GM23338 (cell line): ENCODE data around the gene EHF. TPM values are rescaled to one million over a fixed set of nuclear protein-coding genes. Genes with fewer than 3 reads are reported as not detected.

Experiments
- ATAC-seq: fragments of 200-7000 bp; cut with Tn5 transposase; 3 replicates; pipeline ENCODE4 v1.9.1; 2020
- DNase-seq: peaks from one replicate; pipeline ENCODE4 v3.0.0-alpha.2; 2015; ENCODE audit warnings: low spot score
- H2AFZ ChIP-seq: fragments of 200-600 bp; sonication (generic); 2 replicates; pipeline ENCODE4 v1.8.0; 2016; ENCODE audit warnings: antibody characterized with exemption, mild to moderate bottlenecking, moderate library complexity
- H3F3A ChIP-seq: fragments of 200-600 bp; sonication (generic); replicated peaks from 2 replicates; pipeline ENCODE4 v1.8.0; 2017; ENCODE audit warnings: antibody characterized with exemption, mixed run types, low read depth
- H3K27ac ChIP-seq: fragments of 200-600 bp; sonication (generic); 2 replicates; pipeline ENCODE4 v1.6.1; 2016; ENCODE audit warnings: low read depth
- H3K27me3 ChIP-seq: fragments of 200-600 bp; sonication (generic); 2 replicates; pipeline ENCODE4 v1.8.0; 2016; ENCODE audit warnings: mild to moderate bottlenecking, mixed run types, moderate library complexity; ENCODE audit not compliant: insufficient read depth
- H3K36me3 ChIP-seq: fragments of 200-600 bp; sonication (generic); 2 replicates; pipeline ENCODE4 v1.8.0; 2016; ENCODE audit warnings: mild to moderate bottlenecking; ENCODE audit not compliant: insufficient read depth
- H3K4me1 ChIP-seq: fragments of 200-600 bp; sonication (generic); 2 replicates; pipeline ENCODE4 v1.8.0; 2016; ENCODE audit warnings: mild to moderate bottlenecking, moderate library complexity; ENCODE audit not compliant: insufficient read depth
- H3K4me2 ChIP-seq: fragments of 200-600 bp; sonication (generic); 2 replicates; pipeline ENCODE4 v1.7.1; 2017; ENCODE audit warnings: mixed run types
- H3K4me3 ChIP-seq: fragments of 200-600 bp; sonication (generic); 2 replicates; pipeline ENCODE4 v1.6.1; 2016; ENCODE audit warnings: mixed run types
- H3K79me2 ChIP-seq: fragments of 200-600 bp; sonication (generic); replicated peaks from 2 replicates; pipeline ENCODE4 v1.8.0; 2017; ENCODE audit warnings: mild to moderate bottlenecking; ENCODE audit not compliant: insufficient read depth
- H3K9me2 ChIP-seq: fragments of 200-600 bp; sonication (generic); 2 replicates; pipeline ENCODE4 v1.8.0; 2017; ENCODE audit not compliant: insufficient read depth
- H4K20me1 ChIP-seq: fragments of 200-600 bp; sonication (generic); replicated peaks from 2 replicates; pipeline ENCODE4 v1.8.0; 2017; ENCODE audit warnings: mild to moderate bottlenecking; ENCODE audit not compliant: insufficient read depth
- H3K27ac Mint-ChIP-seq: 2 replicates; pipeline ENCODE4 v1.8.0; 2020; ENCODE audit warnings: inconsistent platforms, mild to moderate bottlenecking, moderate library complexity, mixed read lengths
- H3K27me3 Mint-ChIP-seq: 3 replicates; pipeline ENCODE4 v1.8.0; 2022; ENCODE audit warnings: low read depth, mild to moderate bottlenecking, moderate library complexity, mixed read lengths, inconsistent platforms; ENCODE audit not compliant: insufficient read depth, poor library complexity
- H3K36me3 Mint-ChIP-seq: 3 replicates; pipeline ENCODE4 v1.8.0; 2021; ENCODE audit warnings: low read depth, mild to moderate bottlenecking, inconsistent platforms, moderate library complexity, mixed read lengths
- H3K4me1 Mint-ChIP-seq: 3 replicates; pipeline ENCODE4 v1.8.0; 2020; ENCODE audit warnings: mild to moderate bottlenecking, inconsistent platforms, mixed read lengths
- H3K4me3 Mint-ChIP-seq: 3 replicates; pipeline ENCODE4 v1.8.0; 2021; ENCODE audit warnings: moderate library complexity, mild to moderate bottlenecking, inconsistent platforms, mixed read lengths
- H3K9me3 Mint-ChIP-seq: 3 replicates; pipeline ENCODE4 v1.8.0; 2020; ENCODE audit warnings: moderate library complexity, mild to moderate bottlenecking, inconsistent platforms, mixed read lengths
- CREB1 ChIP-seq: fragments of 250-450 bp; sonication (Bioruptor Pico); IDR thresholded peaks from 2 replicates; pipeline ENCODE4 v1.5.0; 2020; ENCODE audit warnings: low read depth, mild to moderate bottlenecking, moderate library complexity
- CTCF ChIP-seq, 2 experiments: fragments of 200-600 bp in 1 of 2; sonication (generic) in 1 of 2; conservative IDR thresholded peaks; 2 replicates each; pipeline versions ENCODE4 v1.5.1 to v1.6.1; 2016 to 2017; ENCODE audit warnings: antibody characterized with exemption in 2 of 2, low read depth in 2 of 2, mild to moderate bottlenecking in 2 of 2, moderate library complexity in 1 of 2
- EZH2 ChIP-seq: fragments of 200-600 bp; sonication (generic); IDR thresholded peaks from one replicate; pipeline ENCODE4 v1.8.0; 2017; ENCODE audit warnings: antibody characterized with exemption, mild to moderate bottlenecking, low read depth; ENCODE audit not compliant: unreplicated experiment
- EZH2phosphoT487 ChIP-seq: fragments of 200-600 bp; sonication (generic); IDR thresholded peaks from one replicate; pipeline ENCODE4 v1.8.1; 2018; ENCODE audit warnings: antibody characterized with exemption; ENCODE audit not compliant: unreplicated experiment
- JUNB ChIP-seq: IDR thresholded peaks from one replicate; pipeline ENCODE4 v1.6.1; 2016; ENCODE audit warnings: antibody characterized with exemption; ENCODE audit not compliant: unreplicated experiment
- NANOG ChIP-seq: IDR thresholded peaks from 2 replicates; pipeline ENCODE4 v1.6.1; 2016; ENCODE audit warnings: antibody characterized with exemption, borderline replicate concordance
- POLR2AphosphoS5 ChIP-seq: IDR thresholded peaks from 2 replicates; pipeline ENCODE4 v1.6.1; 2016; ENCODE audit warnings: antibody characterized with exemption, low read depth
- REST ChIP-seq: IDR thresholded peaks from one replicate; pipeline ENCODE4 v1.6.1; 2018; ENCODE audit warnings: antibody characterized with exemption; ENCODE audit not compliant: unreplicated experiment
- STAT1 ChIP-seq: IDR thresholded peaks from one replicate; pipeline ENCODE4 v1.6.1; 2016; ENCODE audit warnings: antibody characterized with exemption; ENCODE audit not compliant: unreplicated experiment
- ZNF114 ChIP-seq: fragments of 250-450 bp; sonication (Bioruptor Pico); IDR thresholded peaks from 2 replicates; pipeline ENCODE4 v1.5.0; 2020; ENCODE audit warnings: mild to moderate bottlenecking, moderate library complexity
- ZNF331 ChIP-seq: fragments of 250-450 bp; sonication (Bioruptor Pico); IDR thresholded peaks from 2 replicates; pipeline ENCODE4 v1.5.0; 2020; ENCODE audit warnings: low read depth, mild to moderate bottlenecking, moderate library complexity
- ZNF462 ChIP-seq: fragments of 250-450 bp; sonication (Bioruptor Pico); IDR thresholded peaks from 2 replicates; pipeline ENCODE4 v1.5.0; 2020; ENCODE audit warnings: mild to moderate bottlenecking, moderate library complexity
- polyA plus RNA-seq: library from polyadenylated mRNA; unstranded; fragments of >200 nt; fragmentation: Nextera tagmentation; extraction: Ambion mirVana; gene quantifications from 2 replicates; pipeline ENCODE4 v1.2.1, GENCODE V29; 2016
- total RNA-seq: library from RNA; depleted of rRNA; stranded (reverse); fragments of >200 nt; shearing (Covaris generic); gene quantifications from 2 replicates; pipeline ENCODE4 v1.2.3, GENCODE V29; 2014
- TF ChIP-seq, protein P1 (sequence below): IDR thresholded peaks from 2 replicates; pipeline ENCODE4 v1.6.1; 2016; ENCODE audit warnings: antibody characterized with exemption

EHF gene
- total and polyA plus RNA-seq, 2 experiments from 2014 or later = not detected

DNA sequence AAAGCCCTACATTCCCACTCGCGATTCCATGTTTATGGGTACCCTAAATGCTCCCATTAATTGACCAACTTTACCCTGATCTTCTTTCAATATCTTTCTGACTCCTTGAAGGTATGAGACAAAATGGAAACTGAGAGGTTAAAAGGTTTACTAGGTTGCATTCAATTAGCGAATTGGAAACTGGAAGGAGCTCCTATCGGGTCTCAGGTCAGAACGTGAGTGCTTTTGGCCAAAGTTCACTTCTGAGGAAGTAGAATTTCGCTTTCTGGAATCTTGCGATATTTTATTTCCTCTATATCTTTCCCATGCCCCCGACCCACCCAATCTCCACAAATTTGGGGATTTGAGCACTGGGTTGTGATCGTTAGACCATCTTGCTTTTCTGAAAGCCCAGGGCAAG is 2.6 kb downstream of the EHF start:
- Histone ChIP-seq H3K27ac (no peak overlapping the region), H3K4me1 (no peaks in the 10 kb centered on the region), H3F3A (no peaks in the 10 kb centered on the region), H4K20me1 (no peaks in the 10 kb centered on the region), H3K9me2 (peaks cover 23% of the 10 kb centered on the region), H2AFZ (no peak overlapping the region; the same call in 1 of the 2 replicates), H3K4me3 (no peak overlapping the region), H3K36me3 (no peaks in the 10 kb centered on the region), H3K4me2 (no peak overlapping the region), H3K27me3 (no peaks in the 10 kb centered on the region), H3K79me2 (no peaks in the 10 kb centered on the region)
- Mint-ChIP-seq H3K27ac (no peak overlapping the region), H3K9me3 (no peaks in the 10 kb centered on the region; the same call in 2 of the 3 replicates), H3K36me3 (no peaks in the 10 kb centered on the region), H3K27me3 (no peaks in the 10 kb centered on the region), H3K4me3 (no peak overlapping the region), H3K4me1 (no peaks in the 10 kb centered on the region)
- TF ChIP-seq JUNB (no peak), ZNF114 (CRISPR knock-in tag) (no peak), EZH2 (no peak), EZH2phosphoT487 (no peak), STAT1 (no peak), ZNF462 (CRISPR knock-in tag) (no peak), CREB1 (CRISPR knock-in tag) (no peak), REST (no peak), CTCF (conservative IDR thresholded peaks at IDR 0.05; ENCODE audit: low read depth in 2 of 2) (no peak), NANOG (no peak), ZNF331 (no peak), POLR2AphosphoS5 (no peak)
- TF ChIP-seq, protein P1, sequence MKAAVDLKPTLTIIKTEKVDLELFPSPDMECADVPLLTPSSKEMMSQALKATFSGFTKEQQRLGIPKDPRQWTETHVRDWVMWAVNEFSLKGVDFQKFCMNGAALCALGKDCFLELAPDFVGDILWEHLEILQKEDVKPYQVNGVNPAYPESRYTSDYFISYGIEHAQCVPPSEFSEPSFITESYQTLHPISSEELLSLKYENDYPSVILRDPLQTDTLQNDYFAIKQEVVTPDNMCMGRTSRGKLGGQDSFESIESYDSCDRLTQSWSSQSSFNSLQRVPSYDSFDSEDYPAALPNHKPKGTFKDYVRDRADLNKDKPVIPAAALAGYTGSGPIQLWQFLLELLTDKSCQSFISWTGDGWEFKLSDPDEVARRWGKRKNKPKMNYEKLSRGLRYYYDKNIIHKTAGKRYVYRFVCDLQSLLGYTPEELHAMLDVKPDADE = no peak
- DNase-seq (no peak), ATAC-seq (no peak)
